Right lobe of liver (tissue), 6 donors: ENCODE measurements around the gene TLR6. TPM values are rescaled to one million over a fixed set of nuclear protein-coding genes. Genes with fewer than 3 reads are reported as not detected.

ENCODE experiments used
- ATAC-seq, 4 donors: fragments of 200-7000 bp; cut with Tn5 transposase; one replicate each; pipeline ENCODE4 v1.9.1; 2020; ENCODE audit warnings: mild to moderate bottlenecking in 4 of 4, moderate library complexity in 4 of 4
- DNase-seq, 3 donors: peaks; one replicate each; pipeline ENCODE4 v3.0.0-alpha.2; 2020
- H3K27ac ChIP-seq, 3 donors: fragments of 200-600 bp; one replicate each; pipeline ENCODE4 v1.8.0; 2022
- H3K27me3 ChIP-seq, 2 donors: fragments of 200-600 bp; one replicate each; pipeline ENCODE4 v1.8.0; 2022
- H3K36me3 ChIP-seq, 4 donors: fragments of 200-600 bp; sonication (generic) in 1 of 4; one replicate each; pipeline versions ENCODE4 v1.5.1 to v1.8.0; 2017 to 2022; ENCODE audit warnings: control low read depth in 1 of 4
- H3K4me1 ChIP-seq, 4 donors: fragments of 200-600 bp; sonication (generic) in 1 of 4; one replicate each; pipeline versions ENCODE4 v1.5.1 to v1.8.0; 2017 to 2022; ENCODE audit warnings: control low read depth in 1 of 4
- H3K4me3 ChIP-seq, 3 donors: fragments of 200-600 bp; one replicate each; pipeline ENCODE4 v1.8.0; 2022
- H3K9me3 ChIP-seq, 4 donors: fragments of 200-600 bp; sonication (generic) in 1 of 4; one replicate each; pipeline versions ENCODE4 v1.5.1 to v1.8.0; 2017 to 2022; ENCODE audit warnings: control low read depth in 1 of 4
- POLR2A ChIP-seq: fragments of 450-650 bp; IDR thresholded peaks from one replicate; pipeline ENCODE4 v1.6.1; 2017; ENCODE audit warnings: antibody characterized with exemption, mild to moderate bottlenecking
- WGBS: methylation state at CpG from one replicate; pipeline ENCODE4 v1.1.6; 2018; ENCODE audit warnings: low coverage, low lambda C conversion rate; ENCODE audit not compliant: insufficient coverage; ENCODE audit errors: missing lambda C conversion rate; 5-methylcytosine and 5-hydroxymethylcytosine counted together
- intact Hi-C, 2 donors: fragments of 100-400 bp; cut with DNase I; formaldehyde crosslinking; loops; one replicate each; pipeline versions ENCODE4 v1.11.2 to v1.14.1; 2022
- total RNA-seq, 6 experiments: library from RNA; depleted of rRNA in 2 of 6; stranded (reverse); fragments of >200 nt in 2 of 6; fragmentation: NEBNext Ultra II Directional in 3 of 6; extraction: Animal tissue kit (Norgen Biotek cat#: 25700) in 3 of 6; gene quantifications; one replicate each; pipeline versions ENCODE4 v1.1.0 to v1.2.4, GENCODE V29; 2016 to 2023
- TF ChIP-seq, protein P1 (sequence below), 4 donors: fragments of 200-600 bp in 3 of 4; fragments of 450-650 bp in 1 of 4; IDR thresholded peaks; one replicate each; pipeline versions ENCODE4 v1.5.1 to v1.8.0; 2016 to 2022; ENCODE audit warnings: antibody characterized with exemption in 4 of 4, mild to moderate bottlenecking in 2 of 4
- donor health status: DM: no; HTN: yes; CAD: no.
- donor health status: DM: no; HTN: no; CAD: no.
- donor health status: DM: no; HTN: no; CAD: no.
- donor health status: DM: no; HTN: yes; CAD: no.
- donor health status: DM: no; HTN: yes; CAD: no.

The TLR6 gene
- total RNA-seq, 6 experiments from 2014 or later = 1.2 to 3.4 (median 2.4) TPM

DNA sequence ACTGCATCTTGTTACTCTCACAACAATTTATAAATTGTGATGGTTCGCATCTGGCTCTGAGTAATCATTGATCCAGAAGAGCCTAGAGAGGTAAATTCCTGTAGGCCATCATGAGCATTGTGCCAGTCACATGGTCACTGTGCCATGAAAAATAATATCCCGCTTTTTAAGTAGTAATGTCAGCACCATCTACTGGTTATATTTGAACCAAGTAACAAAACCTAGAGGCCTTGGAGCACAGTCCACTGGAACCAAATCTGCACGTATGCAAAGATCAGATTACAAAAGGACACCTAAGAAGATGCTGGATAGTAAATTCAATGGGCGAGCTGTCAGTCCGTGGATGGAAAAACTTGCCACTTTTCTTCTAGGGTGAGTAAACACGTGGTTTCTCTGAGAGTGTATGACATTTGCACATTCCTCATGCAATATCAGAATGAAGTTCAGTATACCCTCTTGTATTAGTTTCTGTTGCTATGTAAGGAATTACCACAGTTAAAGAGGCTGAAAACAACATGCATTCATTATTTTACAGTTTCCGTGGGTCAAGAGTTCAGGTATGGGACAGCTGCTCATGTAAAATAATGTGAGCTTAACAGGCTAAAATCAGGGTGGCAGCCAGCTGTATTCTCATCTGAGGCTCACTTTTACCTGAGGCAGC lies 37.8 kb upstream of the TLR6 start:
- peak in 1 of 4 donors; percentile 12 for ATAC-seq
- 73% methylated on average over 7 of the region's 7 CpGs for WGBS
- Histone ChIP-seq H3K27me3 (no peaks in the 10 kb centered on the region), H3K9me3 (no peaks in the 10 kb centered on the region), H3K4me3 (no peak overlapping the region), H3K4me1 (peaks cover 0 to 22% (median 8%) of the 10 kb centered on the region in 4 donors), H3K36me3 (peaks cover 0 to 57% (median 12%) of the 10 kb centered on the region in 4 donors), H3K27ac (no peak overlapping the region)
- no peak for TF ChIP-seq POLR2A
- TF ChIP-seq, protein P1, sequence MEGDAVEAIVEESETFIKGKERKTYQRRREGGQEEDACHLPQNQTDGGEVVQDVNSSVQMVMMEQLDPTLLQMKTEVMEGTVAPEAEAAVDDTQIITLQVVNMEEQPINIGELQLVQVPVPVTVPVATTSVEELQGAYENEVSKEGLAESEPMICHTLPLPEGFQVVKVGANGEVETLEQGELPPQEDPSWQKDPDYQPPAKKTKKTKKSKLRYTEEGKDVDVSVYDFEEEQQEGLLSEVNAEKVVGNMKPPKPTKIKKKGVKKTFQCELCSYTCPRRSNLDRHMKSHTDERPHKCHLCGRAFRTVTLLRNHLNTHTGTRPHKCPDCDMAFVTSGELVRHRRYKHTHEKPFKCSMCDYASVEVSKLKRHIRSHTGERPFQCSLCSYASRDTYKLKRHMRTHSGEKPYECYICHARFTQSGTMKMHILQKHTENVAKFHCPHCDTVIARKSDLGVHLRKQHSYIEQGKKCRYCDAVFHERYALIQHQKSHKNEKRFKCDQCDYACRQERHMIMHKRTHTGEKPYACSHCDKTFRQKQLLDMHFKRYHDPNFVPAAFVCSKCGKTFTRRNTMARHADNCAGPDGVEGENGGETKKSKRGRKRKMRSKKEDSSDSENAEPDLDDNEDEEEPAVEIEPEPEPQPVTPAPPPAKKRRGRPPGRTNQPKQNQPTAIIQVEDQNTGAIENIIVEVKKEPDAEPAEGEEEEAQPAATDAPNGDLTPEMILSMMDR (IDR thresholded peaks at IDR 0.05) = peak in 1 of 4 donors; percentile 7
- intact Hi-C loops = loop anchor here in 1 of 2 donors (10.0 kb wide), 1 partner anchor 240 kb away; no protein-coding TSS in a partner anchor
- DNase-seq = no peak

GRCh38 chr4:38891051-38891983 lies 34.7 kb upstream of the TLR6 start:
- Histone ChIP-seq H3K4me3 (no peak overlapping the region), H3K9me3 (no peaks in the 10 kb centered on the region), H3K27ac (peak overlapping the region in 1 of 3 donors; percentile 49), H3K36me3 (peaks cover 0 to 44% (median 16%) of the 10 kb centered on the region in 4 donors), H3K4me1 (peaks cover 0 to 29% (median 9%) of the 10 kb centered on the region in 4 donors), H3K27me3 (no peaks in the 10 kb centered on the region)
- no peak for DNase-seq
- WGBS = 44% methylated on average over 9 of the region's 10 CpGs
- TF ChIP-seq POLR2A = no peak
- TF ChIP-seq, protein P1 (IDR thresholded peaks at IDR 0.05) = no peak
- ATAC-seq = peak; percentile 41 to 77 (median 56)
- intact Hi-C loops = loop anchor here in 1 of 2 donors (10.0 kb wide), 1 partner anchor 243 kb away; no protein-coding TSS in a partner anchor

GRCh38 chr4:38889143-38889542 lies 32.5 kb upstream of the TLR6 start:
- WGBS = 86% methylated on average over 1 of the region's 1 CpG
- peaks cover 0 to 29% (median 9%) of the 10 kb centered on the region in 4 donors for H3K4me1 ChIP-seq
- TF ChIP-seq, protein P1 (IDR thresholded peaks at IDR 0.05) = no peak
- TF ChIP-seq POLR2A = no peak
- ATAC-seq (peak in 1 of 4 donors; percentile 47), DNase-seq (no peak)
- intact Hi-C loops = no loop called here
- H3K27me3 ChIP-seq = no peaks in the 10 kb centered on the region
- H3K36me3 ChIP-seq = peaks cover 0 to 24% (median 14%) of the 10 kb centered on the region in 4 donors
- H3K4me3 ChIP-seq = no peak overlapping the region
- no peaks in the 10 kb centered on the region for H3K9me3 ChIP-seq
- H3K27ac ChIP-seq = peak overlapping the region in 2 of 3 donors; percentile 40 to 49

- WGBS = 89% methylated on average over 4 of the region's 4 CpGs
- H3K27me3 ChIP-seq = no peaks in the 10 kb centered on the region
- no peak overlapping the region for H3K27ac ChIP-seq
- H3K36me3 ChIP-seq = peaks cover 2 to 22% (median 11%) of the 10 kb centered on the region in 4 donors
- DNase-seq (no peak), ATAC-seq (no peak)
- intact Hi-C loops = no loop called here
- no peaks in the 10 kb centered on the region for H3K9me3 ChIP-seq
- TF ChIP-seq, protein P1 (IDR thresholded peaks at IDR 0.05) = no peak
- no peak for TF ChIP-seq POLR2A
- H3K4me1 ChIP-seq = peaks cover 0 to 6% (median 3%) of the 10 kb centered on the region in 4 donors
- no peak overlapping the region for H3K4me3 ChIP-seq
These were observed 27.6 kb upstream of the TLR6 start for GRCh38 chr4:38884254-38884653.
